CD4-positive, alpha-beta T cell treated with Interleukin-6 at 100 ng/mL for 8 hours (primary cell): Measurements from ENCODE around the gene UBAP2.
"Not testable (repeated sequence)": the region's sequence is repeated elsewhere in the genome, so short reads cannot be mapped to it uniquely, and the experiment has no call there.

ENCODE experiments used
- DNase-seq: peaks from one replicate; pipeline ENCODE4 v3.0.0-alpha.2; 2020; ENCODE audit warnings: mixed read lengths, low spot score

The UBAP2 gene

GRCh38 chr9:33964086-33964768, 84.5 kb downstream of the UBAP2 start:
- DNase-seq = no peak

- DNase-seq = not testable (repeated sequence)
Observed at GRCh38 chr9:33962468-33962867, 86.2 kb downstream of the UBAP2 start.

- no peak for DNase-seq
Observed at GRCh38 chr9:33959725-33960124, 89.0 kb downstream of the UBAP2 start.

GRCh38 chr9:33956544-33956943, 92.1 kb downstream of the UBAP2 start:
- DNase-seq = no peak

GRCh38 chr9:33952066-33952465, 96.6 kb downstream of the UBAP2 start:
- no peak for DNase-seq

GRCh38 chr9:33950371-33950770, 98.3 kb downstream of the UBAP2 start:
- no peak for DNase-seq

GRCh38 chr9:33946779-33947535, 101.7 kb downstream of the UBAP2 start:
- DNase-seq = no peak

GRCh38 chr9:33943389-33943788, 105.3 kb downstream of the UBAP2 start:
- no peak for DNase-seq

- DNase-seq = no peak
Observed at GRCh38 chr9:33942471-33943083, 106.1 kb downstream of the UBAP2 start.

GRCh38 chr9:33939924-33940874, 108.5 kb downstream of the UBAP2 start:
- no peak for DNase-seq

GRCh38 chr9:33934188-33934878, 114.4 kb downstream of the UBAP2 start:
- no peak for DNase-seq

GRCh38 chr9:33932078-33932807, 116.4 kb downstream of the UBAP2 start:
- DNase-seq = no peak

GRCh38 chr9:33931326-33931725, 117.4 kb downstream of the UBAP2 start:
- DNase-seq = no peak

- DNase-seq = no peak
Observed at GRCh38 chr9:33927694-33928093, 121.0 kb downstream of the UBAP2 start.

GRCh38 chr9:33926746-33927485, 121.8 kb downstream of the UBAP2 start:
- DNase-seq = no peak

GRCh38 chr9:33924978-33925797, 123.5 kb downstream of the UBAP2 start:
- DNase-seq = no peak

- no peak for DNase-seq
Observed at GRCh38 chr9:33923998-33924701, 124.5 kb downstream of the UBAP2 start.

GRCh38 chr9:33923079-33923478, 125.6 kb downstream of the UBAP2 start:
- DNase-seq = no peak
